SW480 (cell line): ENCODE results near the gene KLHL36.
"Not testable (repeated sequence)": the region's sequence is repeated elsewhere in the genome, so short reads cannot be mapped to it uniquely, and the experiment has no call there.

ENCODE experiments used
- DNase-seq: peaks from one replicate; pipeline ENCODE4 v3.0.0-alpha.2; 2016; ENCODE audit warnings: low spot score

The KLHL36 gene

DNA sequence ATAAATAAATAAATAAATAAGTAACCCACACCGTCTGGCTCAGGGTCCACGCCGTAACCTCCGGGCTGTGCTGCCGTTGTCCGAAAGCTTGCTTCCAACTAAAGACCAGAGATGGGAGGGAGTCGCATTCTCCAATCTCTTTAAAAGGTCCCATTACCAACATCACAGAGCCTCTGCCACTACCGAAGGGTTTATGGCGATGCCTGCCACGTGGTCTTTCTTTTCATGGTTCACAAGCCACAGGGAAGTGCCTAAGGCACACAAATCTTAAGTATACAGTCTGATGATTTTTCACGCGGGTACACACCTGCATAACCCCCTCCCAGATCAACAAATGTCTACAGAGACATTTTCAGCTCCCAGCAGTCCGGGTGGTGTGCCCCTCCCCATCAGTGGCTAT is 31.8 kb upstream of the KLHL36 start:
- peak; percentile 21 for DNase-seq

DNA sequence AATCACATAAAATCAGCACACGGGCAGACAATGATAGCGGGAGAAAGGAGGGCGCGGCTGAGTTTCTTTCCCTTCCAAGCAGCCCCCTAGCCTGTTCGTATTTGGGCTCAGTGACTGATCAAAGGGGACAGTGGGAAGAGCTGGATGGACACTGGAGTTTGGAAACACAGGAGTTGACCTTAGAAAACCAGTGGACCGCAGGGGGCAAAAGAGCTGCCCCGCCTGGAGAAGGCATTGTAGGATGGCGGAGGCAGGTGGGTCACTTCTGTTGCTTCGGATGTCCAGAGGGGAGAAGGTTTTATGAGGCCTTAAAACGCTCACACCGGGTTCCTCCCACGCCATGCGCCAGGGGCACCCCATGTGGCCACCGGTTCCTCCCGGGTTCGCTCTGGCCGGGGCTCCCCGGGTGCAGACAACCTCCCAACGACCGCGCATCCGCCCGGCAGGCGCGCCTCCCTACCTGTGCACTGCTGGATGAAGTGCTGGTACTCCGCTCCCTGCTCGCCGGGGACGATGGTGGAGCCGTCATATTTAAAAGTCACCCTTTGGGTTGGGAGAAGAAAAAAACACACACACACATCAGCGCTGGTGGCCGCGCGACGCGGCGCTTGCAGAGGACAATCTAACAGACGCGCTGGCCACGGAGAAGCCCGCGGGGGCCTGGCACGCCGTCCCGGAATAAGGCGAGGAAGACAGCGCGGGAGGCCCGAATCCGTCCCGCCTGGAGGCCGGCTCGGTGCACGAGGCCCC is 31.1 kb upstream of the KLHL36 start:
- peak; percentile 32 for DNase-seq

DNA sequence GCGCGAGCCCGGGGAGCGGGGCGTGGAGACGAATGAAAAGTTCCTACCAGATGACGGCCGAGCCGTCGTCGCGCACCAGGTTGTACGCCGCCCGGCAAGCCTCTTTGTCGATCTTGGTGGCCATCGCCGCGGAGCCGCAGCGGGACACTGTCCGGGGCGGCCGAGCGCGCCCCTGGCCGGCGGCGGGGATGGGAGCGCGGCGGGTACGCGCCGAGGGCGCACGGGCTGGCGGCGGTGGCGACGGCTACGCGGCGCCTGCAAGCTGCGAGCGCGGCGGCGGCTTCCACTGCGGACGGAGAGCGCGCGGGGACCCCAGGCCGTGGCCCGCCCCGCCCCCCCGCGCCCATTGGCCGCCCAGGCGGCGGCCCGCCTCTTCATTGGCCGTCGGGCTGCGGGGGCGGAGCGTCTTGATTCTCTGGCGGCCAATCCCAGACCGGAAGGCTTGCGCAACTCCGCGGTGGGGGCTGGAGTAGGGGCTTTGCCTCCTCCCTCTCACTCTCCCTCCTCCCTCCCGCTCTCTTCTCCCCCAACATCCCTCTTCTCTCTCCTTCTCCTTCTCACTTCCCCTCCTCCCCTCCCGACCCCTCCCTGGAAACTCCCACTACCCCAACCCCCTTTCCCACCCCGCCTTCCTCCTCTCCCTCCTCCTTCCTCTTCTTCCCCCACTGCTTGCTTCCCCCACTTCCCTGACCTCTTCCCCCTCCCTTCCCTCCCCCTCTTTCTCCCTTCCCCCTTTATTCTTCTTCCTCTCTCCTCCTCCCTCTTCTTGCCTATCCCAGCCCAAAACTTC is 30.3 kb upstream of the KLHL36 start, which contains the start of gene COTL1:
Gene COTL1 (minus strand): TSS at position 288 of the 790 bp plus-strand sequence. CDS start 164 bp downstream, at position 124.
- peak; percentile 91 for DNase-seq

DNA sequence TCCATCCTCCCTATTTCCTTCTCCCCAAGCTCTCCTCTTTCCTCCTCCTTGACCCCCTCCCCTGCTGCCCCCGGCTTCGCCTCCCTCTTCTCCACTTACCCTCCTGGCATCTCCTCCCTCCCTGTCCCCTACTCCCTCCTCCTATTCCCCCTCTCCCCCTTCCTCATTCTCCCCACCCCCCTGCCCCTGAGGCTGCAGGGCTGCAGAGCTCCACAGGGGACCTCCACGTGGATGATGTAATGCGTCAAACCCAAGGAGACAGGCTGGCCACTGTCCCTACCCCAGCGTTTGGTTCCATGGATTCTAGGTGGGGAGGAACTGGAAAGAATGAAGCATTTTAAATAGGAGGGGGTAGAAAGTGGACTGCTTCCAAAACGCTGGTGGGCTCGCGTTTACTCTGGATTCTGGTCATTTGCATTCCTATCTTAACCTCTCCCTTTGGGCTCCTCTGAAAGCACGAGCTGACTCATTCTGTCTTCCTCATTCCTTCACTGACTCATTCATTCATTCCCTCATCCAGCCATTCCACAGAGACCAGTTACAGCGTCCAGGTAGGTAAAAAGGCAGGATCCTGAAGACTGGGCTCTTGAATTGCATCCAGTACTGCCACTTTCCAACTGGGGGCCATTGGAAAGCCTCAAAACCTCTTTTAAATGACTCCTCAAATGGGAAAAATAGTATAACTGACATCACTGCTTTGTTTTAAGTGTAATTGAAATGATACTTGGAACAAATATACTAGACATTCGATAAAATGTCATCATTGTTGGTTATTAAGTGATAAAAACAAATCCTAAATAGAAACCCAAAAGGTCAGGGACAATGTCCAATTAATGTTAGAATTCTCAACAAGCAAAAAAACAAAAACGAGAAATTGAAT is 29.5 kb upstream of the KLHL36 start:
- peak; percentile 88 for DNase-seq

DNA sequence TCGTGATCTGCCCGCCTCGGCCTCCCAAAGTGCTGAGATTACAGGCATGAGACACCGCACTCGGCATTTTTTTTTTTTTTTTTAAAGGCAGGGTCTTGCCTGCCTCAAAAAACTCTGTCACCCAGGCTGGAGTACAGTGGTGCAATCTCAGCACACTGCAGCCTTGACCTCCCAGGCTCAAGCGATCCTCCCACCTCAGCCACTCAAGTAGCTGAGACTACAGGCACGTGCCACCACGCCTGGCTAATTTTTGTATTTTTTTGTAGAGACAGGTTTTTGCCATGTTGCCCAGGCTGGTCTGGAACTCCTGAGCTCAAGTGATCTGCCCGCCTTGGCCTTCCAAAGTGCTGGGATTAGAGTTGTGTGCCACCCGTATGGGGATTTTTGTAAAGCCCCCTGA is 27.4 kb upstream of the KLHL36 start:
- DNase-seq: not testable (repeated sequence)

DNA sequence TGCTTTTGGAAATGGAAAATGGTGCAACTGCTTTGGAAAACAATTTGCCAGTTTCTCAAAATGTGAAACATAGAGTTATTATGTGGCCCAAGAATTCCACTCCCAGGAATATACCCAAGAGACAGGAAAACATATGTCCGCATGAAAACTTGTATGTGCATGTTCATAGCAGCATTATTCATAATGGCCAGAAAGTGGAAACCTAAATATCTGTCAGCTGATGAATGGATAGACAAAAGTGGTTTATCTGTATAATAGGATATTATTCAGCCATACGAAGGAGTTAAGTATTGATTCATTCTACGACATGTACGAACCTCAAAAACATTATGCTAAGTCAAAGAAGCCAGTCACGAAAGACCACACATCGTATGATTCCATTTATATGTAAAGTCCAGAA is 22.8 kb upstream of the KLHL36 start:
- no peak for DNase-seq

DNA sequence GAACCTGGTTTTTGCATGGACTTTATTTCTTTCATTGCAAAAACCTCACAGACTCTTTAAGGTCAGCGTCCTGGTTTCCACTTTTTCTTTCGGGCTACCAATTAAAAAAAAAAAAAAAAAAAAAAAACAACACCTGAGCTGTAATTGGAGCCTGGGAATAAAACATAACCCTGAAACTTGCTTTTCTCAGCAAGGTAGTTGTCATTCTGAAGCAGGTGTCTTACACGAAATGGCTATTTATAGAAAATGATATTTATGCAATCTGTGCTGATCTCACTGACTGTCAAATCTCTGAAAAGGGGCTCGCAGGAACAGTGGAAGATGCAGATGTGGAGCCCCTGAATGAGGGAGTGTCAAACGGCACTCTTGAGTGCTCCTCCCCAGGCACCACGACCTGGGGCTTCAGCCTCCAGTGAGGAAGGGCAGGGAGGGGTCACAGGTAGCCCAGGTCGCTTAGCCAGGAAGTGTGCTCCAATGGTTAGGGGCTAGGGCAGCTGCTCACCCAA is 20.0 kb upstream of the KLHL36 start:
- DNase-seq: no peak

DNA sequence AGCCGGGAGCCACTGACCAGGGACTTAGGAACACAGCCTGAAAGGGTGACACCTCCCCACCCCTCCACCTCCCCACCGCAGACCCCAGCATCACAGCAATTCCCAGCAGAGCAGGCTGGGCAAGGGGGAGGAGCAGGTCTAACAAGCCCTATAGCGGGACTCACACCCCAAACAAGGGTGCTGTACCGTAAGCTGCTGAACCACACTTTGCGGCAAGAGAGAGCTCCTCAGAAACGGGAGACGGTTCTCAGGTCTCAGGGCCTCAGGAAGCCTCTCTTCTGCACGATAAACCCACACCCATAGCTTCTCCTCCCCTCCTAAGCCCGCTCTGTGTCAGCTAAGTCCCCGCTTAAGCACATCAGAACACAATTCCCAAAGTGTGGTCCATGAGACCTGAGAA is 18.7 kb upstream of the KLHL36 start:
- no peak for DNase-seq

DNA sequence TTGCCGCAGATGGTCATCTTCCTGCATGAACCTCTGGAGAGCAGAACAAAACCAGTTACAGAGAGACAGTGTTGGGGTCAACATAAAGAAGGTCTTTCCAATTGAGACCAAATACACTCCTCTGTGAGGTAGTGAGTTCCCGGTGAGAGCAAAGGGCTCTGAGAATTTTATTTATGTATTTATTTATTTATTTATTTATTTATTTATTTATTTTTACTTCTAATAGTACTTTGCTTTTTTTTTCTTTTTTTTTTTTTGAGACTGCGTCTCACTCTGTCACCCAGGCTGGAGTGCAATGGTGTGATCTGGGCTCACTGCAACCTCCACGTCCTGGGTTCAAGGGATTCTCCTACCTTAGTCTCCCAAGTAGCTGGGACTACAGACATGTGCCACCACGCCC is 18.3 kb upstream of the KLHL36 start:
- DNase-seq: no peak

DNA sequence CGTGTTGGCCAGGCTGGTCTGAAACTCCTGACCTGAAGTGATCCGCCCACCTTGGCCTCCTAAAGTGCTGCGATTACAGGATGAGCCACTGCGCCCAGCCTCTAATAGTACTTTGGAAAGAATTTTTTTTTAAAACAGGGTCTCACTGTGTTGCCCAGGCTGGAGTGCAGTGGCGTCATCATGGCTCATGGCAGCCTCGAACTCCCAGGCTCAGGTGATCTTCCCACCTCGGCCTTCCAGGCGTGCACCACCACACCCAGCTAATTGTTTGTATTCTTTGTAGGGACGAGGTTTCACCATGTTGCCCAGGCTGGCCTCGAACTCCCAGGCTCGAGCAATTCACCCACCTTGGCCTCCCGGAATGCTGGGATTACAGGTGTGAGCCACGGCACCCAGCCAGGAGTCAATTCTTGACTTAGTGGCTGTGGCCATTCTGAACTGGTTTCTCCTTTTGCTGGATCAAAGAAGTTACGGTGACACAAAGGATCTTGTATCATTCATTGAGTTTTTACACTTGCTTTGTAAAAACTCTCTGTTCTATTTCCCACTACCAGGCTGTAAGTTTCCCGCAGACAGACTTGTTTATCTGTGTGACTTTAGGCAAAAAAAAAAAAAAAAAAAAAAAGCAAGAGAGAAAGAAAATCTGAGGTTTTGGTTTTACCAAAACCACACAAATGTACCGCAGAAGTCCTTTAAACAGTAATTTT is 17.7 kb upstream of the KLHL36 start:
- DNase-seq: no peak

DNA sequence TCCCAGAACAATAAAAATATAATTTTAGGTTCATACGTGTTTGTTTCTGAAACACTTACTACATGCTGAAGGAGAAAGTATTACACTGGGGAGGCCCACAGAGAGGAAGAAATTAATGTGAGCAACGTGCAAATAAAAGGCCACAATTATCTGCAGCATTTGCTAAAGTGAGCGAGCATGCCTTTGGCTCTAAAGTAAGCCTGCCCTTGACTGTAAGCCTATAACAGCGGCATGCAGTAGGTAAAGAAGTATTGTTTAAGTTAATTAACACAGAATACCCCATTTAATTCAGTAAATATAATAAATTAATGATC is 17.2 kb upstream of the KLHL36 start:
- DNase-seq: no peak

DNA sequence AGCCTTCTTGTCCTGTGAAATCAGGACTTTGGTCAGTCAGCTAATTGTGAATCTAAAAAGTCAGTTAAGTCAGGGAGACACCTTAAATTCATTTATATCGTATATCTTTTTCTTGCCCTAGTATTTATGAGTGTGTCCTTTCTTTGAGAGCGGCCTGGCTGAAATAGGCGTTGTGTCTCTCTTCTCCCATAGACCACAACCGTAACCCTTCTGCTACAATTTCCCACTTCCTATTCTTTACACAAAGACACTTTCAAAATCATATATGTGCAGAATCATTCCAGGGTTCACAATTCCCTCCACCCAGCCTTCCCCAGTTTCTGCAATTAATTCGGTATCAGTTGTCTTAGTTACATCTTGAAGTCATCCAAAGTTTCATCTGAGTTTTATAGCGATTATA is 16.4 kb upstream of the KLHL36 start:
- no peak for DNase-seq

DNA sequence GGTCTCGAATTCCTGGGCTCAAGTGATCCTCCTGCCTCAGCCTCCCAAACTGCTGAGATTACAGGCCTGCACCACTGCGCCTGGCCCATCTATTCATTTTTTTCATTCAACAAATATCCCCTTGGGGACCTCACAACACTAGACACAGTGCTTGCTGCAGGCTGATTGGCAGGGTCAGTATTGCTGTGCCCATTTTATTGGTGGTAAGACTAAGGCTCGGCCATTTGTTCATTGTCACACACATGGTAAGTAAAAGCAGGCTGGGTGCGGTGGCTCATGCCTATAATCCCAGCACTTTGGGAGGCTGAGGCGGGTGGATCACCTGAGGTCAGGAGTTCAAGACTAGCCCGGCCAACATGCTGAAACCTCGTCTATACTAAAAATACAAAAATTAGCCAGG is 15.4 kb upstream of the KLHL36 start:
- not testable (repeated sequence) for DNase-seq

DNA sequence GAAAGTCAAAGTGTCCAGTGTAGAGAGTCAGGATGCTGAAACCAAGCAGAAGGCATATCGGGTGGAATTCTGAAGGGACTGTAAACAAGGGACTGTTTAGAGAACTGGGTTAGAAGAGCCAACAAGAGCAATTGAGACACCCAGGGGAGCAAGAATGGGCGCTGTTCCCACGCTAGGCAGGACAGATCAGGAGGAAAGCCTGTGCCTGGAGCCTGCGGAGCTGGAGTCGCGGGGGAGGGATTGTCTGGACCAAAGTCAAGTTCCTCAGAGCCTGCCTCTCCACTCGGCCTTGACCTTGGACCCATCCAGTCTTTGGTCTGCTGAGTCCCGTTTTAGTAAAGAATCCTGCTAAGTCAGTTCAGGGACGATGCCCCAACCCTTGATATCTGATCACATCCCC is 14.7 kb upstream of the KLHL36 start:
- DNase-seq: no peak

DNA sequence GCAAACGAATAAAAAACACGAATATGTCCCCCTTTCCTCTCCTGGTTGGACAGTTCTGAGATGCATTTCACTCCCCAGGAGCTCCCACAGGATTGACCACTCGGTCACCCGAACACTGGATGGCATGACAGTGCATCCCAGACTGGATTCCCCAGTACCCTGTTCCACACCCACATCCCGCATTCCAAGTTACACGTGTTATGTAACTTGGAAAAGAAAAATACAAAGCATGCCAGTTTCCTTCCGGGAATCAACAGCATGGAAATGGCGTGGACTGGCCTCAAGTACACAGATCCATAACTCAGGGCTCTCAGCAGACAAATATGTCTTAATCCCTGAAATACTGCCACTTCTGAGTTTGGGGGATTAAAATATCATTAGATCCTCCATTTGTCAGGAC is 12.6 kb upstream of the KLHL36 start:
- no peak for DNase-seq

DNA sequence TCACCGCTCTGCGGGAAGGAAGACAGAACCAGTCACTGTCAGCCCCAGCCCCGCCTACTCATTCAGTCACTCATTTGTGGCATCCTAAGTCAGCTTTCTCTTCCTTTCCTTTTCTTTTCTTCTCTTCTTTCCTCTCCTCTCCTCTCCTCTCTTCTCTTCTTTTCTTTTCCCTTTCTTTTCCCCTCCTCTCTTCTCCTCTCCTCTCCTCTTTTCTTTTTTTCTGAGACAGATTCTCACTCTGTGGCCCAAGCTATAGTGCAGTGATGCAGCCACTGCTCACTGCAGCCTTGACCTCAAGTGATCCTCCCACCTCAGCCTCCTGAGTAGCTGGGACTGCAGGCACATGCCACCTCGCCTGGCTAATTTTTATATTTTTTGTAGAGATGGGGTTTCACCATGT is 10.6 kb upstream of the KLHL36 start:
- no peak for DNase-seq

DNA sequence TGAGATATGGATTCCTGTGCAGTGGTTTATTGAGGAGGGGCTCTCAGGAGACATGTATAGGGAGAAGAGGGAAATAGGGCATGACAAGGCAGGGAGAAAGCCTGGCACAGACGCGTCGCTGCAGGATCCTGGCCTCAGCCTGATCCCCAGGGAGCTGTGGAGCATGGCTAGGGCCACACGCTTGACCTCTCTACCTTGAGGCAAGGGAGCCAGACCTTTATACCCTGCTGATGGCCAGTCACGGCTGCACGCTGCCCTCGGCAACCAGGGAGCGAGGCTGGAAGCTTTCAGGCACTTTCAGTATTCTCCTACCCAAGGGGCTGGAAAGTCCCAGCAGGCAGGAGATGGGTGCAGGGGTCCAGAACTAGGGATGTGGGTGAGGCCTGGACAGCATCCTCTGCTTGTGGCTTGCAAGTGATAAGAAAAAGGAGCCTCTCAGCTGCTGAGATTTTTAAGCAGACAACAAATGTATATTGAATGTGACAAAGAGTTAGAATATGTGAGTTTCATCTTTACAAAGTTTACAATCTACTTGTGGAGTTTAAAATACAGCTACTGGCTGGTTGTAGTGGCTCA is 10.0 kb upstream of the KLHL36 start:
- DNase-seq: no peak

DNA sequence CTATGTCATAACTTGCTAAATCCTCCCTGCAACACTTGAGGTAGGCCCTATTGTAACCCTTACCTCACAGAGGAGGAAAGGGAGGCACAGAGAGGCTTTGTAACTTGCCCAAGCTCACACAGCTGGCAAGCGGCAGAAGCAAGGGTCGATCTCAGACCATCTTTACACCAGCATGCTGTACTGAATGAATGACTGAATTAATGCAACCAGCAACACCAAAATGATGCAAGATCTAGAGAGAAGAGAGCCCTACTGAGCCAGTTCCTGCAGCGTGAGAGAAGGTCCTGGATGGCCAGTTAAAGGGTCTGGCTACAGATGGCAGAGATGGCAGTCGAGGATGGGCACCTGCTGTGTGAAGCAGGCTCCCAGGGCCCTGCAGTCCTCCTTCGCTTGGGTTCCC is 8.2 kb upstream of the KLHL36 start:
- no peak for DNase-seq

DNA sequence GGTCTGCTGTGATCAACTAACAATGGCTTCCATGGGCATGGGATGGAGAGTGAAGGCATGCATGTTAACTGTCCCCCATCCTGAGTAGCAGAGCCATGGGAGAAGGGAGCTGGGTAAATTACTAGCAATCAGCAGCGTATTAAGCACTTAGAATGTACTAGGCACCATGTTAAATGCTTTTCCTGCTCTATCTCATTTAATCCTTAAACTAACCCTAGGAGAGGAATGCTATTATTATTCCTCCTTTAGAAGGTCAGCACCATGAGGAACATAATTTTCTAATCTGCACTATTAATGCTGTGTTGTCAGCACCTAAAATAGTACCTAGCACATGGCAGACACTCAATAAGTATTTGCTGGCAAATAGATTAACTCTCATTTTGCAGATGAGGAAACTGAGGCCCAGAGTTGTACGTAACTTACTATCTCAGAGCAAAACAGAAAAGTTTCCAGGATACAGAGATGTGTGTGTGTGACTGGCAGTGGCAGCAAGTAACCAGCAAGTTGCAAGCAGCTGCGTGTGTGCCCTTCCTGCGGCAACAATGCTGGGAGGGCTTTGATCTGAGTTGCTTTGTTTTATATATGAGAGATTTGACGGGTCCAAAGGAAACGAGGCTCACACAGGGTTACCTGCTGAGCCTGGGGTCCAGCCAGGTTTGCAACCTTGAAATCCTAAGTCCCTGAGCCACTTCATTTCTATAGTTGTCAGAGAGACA is 6.5 kb upstream of the KLHL36 start:
- no peak for DNase-seq

DNA sequence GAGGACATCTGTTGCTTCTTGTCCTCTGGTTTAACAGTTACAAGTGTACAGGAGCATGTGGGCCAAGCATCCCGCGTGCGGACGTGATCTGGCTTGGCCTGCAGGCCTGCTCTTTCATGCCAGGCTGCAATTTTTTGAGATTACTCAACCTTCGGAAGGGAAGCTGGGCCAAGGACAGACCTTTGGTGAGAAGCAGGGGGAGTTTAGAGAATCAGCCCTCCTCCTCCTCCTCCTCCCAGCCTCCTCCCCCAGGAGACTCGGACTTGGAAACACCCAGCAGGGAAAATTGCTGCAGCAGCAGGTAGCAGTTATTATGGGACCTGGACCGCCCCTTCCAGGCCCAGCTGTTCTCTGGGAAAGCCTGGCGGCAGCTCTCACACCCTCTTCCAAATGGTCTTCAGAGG is 5.1 kb upstream of the KLHL36 start:
- no peak for DNase-seq

DNA sequence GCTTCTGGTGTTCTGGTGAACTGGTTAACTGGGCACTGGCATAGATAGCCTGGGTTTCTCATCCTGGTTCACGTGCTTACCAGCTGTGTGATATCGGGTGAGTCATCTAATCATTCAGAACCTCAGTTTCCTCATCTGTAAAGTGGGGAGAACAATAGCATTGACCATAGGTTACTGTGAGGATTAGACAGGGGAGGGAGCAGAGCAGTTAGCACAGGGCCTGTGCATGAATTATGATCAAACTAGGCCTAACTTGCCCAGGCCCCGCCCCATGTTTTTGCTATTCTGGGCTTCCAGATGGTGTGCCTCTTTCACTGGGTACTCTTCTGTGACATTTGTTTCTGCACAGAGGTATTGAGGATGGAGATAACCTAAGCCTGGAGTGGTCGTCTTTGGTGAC is 4.6 kb upstream of the KLHL36 start:
- no peak for DNase-seq
